Hypothalamus (tissue), 51 donors: ENCODE data around the gene ACY1.
"Not testable (repeated sequence)": the region's sequence is repeated elsewhere in the genome, so short reads cannot be mapped to it uniquely, and the experiment has no call there.

Experiments
- DNase-seq, 51 donors: peaks; one replicate each; lab custom pipeline; 2025; lab: John Stamatoyannopoulos, UW

The ACY1 gene

DNA sequence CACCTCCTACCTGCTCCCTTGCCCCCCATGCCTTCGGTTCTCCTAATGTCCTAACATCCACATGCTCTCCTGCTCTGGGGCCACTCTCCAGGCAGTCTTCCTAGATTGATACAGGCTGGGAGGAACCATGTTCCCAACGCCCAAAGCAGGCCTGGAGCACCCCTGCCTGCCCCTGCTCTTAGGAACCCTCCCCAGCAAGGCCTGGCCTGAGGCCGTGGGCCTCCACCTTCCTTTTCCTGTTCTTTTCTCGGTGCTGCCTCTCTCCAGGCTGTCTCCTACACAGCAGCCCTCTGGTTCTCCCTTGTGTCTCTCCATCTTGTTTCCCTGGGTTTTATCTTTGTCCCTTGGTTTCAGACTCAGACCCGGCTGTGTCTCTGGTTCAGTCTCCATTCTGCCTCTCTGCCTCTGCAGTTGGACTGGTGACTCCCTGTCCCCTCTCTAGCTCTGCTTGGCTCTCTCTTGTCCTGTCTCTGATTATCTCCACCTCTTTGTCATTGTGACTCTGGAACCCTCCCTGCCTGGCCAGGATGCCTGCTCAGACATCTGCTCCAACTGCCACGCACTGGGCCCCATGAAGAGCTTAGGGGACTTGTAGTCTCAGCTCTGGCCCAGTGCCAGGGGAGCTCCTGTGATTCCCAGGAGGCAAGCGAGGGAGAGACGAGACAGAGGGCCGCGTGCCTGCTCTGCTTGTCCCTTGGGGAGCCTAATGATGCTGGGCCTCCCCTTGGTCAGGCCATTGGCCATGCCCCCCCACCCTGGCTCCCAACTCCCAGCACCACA, 38.3 kb downstream of the ACY1 start:
- DNase-seq, result no peak

DNA sequence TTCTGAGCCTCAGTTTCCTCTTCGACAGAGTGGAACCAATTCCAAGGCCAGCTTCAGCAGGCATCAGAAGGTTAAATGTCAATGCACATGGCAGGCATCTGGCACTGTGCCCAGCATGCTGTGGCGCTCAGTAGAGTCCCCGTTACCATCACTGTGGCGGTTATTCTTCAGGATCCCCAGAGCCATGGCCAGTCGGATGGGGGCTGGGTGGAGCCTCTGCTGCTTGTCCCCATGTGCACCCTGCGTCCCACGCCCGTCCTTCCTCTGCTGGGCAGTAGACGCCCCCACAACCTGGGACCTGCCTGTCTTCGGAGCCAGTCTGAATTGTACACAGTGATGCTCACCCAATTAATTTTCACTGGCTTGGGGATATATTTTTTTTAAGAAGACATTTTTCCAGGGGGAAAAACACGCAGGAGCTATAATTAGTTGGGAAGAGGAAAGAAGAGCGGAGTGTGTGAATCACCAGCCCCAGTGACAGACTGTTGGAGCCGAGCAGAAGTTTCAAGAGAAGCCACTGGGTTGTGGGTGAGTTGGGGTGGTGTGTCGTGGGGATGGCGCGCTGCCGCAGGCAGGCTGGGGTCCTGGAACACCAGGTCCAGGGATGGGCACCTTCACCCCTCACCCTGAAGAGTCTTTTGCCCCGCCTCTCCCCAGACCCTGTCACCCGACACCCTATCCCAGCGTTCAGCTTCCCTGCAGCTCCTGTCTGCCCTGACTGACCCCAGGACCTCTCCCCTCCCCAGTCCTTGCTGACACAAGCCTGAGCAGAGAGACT, 39.2 kb downstream of the ACY1 start:
- DNase-seq, result peak in 1 of 51 donors; percentile 56

DNA sequence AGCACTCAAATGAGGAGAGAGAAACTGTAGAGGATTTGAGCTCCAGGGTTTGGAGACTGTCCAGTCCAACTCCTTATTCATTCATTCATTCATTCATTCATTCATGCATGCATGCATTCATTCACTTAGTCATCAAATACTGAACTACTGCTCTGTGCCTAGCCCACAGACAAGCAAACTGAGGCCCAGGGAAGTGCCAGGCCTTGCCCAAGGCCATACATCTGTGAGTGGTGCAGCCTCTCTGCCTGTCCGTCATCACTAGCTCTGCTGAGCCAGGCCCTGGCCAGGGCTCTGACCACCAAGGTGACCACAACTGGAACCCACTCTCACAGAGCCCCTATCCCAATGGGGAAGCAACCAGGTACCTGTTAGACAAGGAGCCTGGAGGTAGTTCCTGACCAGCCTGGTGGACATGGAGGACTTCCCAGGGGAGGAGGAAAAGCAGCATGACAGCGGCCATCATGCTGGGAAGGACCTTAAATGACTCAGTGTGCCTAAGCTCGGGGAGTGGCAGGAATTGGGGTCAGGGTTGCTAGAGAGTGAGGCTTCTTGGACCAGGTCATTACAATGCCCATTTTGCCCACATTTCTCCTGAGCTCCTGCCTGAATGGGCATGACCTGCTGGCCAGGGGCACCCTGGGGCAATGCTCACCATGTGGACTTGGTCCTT, 39.9 kb downstream of the ACY1 start:
- DNase-seq, result no peak

DNA sequence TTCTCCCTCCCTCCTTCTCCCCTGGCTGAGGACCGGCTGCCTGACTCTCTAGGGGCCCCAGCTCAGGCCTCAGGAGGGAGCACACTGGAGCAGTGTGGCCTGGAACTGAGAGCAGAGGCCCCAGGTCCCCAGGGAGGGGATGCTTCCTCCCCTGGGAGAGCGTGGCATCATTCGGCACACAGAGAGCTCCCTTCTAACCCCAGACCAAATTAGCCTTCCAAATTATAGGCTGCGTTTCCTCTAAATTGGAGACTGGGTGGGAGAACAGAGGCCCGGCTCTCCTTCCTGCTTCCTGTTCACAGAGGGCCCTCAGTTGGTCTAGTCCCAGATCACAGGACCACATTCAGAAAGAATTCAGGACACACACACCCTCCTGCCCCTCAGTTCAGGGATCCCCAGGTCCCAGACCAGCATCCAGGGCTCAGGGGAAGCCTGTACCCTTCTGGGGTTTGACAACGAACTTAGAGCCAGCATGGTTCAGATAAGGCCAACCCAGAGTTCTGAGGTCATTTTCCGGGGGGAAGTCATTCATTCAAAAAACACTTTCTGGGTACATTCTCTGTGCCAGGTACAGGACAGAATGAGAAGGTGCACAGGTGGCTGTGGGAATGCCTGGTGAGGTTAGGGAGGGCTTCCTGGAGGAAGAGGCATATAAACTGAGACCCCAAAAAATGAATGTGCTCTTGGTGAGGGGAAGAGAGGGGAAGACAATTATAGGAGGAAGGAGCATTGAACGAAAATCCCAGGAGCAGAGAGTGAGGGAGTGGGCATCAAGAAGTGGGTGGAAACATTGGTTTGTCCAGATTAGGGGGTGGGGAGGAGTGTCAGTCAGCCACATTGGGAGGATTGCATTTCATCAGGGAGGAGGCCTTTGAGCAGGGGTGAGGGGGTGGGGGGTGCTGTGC, 40.8 kb downstream of the ACY1 start:
- DNase-seq, result no peak

DNA sequence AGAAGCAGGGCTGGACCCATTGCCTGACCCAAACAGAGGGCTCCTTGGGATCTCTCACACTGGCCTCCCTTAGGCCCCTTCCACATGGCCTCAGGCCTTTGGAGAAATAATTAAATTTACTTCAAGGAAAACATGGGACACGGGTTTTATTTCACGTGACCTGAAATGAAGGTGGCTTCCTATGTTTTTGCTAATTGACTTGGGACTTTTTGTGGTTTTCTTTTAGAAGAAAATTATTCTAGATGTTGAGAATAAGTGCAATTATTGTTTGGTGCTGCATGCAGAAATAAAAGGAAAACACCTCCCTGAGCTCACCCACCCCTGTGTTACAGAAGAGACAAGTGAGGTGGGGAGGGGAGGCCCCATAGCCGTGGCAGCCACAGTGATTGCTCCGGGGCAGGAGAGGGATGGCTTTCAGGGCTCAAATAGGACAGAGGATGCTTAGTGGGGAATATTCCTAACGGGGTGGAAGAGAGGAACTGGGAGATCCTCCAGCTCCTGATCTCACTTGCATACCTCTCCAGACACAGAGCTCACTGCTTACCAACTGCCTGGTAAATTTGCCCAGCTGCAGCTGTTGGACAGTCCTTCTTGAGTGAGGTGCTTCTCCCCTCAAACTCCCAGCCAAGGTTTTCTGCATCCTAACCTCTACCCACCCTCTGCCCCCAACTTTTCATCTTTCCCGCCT, 41.6 kb downstream of the ACY1 start:
- DNase-seq, result no peak

DNA sequence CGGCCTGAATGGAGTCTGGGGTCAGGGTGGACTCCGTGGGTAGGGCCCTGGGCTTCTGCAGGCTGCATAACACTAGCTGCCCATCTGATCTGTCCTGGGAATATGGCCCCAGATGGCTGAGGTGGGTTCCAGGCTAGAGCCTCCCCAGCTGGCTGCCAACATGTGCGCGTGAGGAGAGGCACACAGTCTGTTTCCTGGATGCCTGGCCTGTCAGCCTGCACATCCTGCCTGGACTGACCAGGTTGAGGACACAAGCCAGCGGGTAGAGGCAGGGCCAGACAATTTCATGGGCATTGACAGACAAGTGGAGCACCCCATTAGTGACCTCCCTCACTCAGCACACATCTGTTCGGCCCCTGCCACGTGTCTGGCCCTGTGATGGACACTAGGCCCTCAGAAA, 42.1 kb downstream of the ACY1 start:
- no peak for DNase-seq

DNA sequence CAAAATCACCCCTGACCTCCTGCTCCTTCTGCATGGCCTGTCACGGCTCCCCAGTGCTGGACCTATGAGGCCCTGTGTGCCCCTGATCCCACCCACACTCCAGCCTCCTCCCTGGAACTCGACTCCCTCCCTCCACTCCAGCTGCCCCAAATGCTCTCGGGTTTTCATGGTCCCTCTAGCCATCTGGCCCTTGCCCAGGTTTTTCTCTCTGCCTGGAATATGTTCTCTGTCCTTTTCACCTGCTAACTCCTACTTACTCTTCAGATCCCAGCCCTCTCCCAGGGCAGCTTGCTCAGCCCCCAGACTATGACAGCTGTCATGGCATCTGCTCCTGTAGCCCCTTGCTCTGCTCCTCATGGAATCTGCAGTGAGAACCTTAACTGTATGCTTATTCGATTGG, 42.7 kb downstream of the ACY1 start:
- DNase-seq, result no peak

DNA sequence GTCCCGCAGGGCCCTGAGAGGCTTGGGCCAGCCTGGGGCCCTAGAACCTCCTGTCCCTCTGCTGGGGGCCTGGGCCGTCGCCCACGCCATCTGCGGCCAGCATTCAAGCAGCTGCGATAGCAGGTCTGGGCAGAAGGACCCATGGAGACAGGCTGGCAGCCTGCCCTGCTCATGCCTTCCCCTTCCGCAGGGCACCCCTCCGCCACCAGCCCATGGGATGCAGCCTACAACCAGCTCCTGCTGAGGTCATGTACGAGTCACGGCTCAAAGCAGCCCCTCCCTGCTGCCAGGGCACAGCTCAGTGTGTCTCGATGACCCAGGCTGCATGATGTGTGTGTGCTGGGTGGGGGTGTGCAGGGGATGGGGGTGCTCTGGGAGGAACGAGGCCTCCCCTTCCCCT, 45.2 kb downstream of the ACY1 start:
- DNase-seq, result peak in 38 of 51 donors; percentile 28 to 88 (median 64)

DNA sequence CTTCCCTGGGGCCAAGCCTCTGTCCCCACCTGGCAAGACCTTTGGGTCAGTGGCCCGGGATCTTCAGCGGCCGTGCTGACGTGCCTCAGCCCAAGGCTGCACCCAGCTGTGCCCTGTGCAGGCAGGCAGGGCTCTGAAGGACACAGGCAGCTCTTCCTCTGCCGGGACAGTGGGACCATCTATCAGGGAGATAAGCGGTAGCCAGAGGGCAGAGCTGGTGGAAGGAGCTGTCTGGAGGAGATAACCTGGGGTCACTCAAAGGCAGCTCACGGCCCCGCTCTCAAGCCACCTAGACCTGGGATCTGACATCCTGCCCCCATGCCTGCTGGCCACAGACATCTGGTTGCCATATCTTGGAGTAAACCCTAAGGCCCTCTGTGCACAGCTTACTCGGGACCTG, 45.7 kb downstream of the ACY1 start:
- no peak for DNase-seq

DNA sequence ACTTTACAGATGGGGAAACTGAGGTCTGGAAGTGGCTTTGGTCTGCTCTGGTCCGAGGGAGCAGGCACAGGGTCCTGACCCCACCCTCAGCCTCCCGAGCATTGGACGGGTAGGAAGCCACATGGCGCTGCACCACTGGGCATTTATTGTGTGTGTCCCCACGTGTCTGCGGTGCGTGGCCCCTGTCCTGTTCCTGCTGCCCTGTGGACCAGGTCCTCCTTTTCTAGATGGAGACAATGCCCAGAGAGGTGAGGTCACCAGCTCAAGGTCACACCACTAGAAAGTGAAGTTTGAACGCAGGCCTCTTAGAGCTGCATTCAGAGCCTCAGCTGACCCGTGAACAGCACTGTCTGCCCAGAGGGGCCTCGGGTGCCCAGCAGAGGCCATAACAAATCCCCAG, 46.2 kb downstream of the ACY1 start:
- no peak for DNase-seq

DNA sequence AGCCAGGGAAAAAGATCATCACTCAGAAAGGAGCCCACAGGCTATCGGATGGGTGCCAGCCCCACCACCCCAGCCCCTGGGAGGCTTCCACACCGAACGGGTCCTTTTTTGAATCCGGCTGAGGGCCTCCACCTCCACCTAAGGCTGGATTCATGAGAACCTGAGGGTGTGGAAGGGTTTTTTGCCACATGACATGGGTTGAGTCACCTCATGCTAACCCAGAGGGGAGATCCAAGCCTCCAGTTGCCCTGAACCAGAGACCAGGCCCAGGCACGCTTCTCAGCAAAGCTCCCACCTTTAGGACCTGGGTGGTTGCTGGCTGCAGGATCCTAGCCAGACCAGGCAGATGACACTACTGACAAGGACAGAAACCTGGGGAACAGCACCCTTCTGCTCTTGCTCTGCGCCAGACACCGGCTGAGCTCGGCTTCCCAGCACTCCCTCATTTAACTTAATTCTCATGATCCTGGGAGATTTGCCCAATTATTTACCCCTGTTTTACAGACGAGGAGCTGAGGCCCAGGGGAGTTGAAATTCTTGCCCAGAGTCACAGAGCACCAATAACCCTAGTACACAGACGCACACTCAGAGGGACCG, 47.5 kb downstream of the ACY1 start:
- no peak for DNase-seq

DNA sequence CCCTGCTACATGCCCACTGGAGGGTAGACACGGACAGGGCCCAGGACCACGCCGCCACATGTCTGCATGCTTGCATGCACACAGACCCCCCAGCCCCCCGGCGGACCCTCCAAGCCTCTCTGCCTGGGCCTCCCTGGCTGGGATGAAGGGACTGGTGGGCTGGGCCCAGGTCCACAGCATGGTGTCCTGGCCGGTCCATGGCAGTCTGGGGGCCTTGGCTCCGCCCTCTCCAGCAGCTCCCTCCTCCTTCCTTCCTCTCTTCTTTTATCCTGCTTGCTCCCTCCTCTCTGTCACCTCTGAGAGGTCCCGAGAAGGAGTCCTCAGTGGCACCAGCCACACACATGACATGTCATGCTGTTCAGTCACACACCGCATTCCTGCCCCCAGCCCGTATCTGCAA, 48.6 kb downstream of the ACY1 start:
- no peak for DNase-seq

DNA sequence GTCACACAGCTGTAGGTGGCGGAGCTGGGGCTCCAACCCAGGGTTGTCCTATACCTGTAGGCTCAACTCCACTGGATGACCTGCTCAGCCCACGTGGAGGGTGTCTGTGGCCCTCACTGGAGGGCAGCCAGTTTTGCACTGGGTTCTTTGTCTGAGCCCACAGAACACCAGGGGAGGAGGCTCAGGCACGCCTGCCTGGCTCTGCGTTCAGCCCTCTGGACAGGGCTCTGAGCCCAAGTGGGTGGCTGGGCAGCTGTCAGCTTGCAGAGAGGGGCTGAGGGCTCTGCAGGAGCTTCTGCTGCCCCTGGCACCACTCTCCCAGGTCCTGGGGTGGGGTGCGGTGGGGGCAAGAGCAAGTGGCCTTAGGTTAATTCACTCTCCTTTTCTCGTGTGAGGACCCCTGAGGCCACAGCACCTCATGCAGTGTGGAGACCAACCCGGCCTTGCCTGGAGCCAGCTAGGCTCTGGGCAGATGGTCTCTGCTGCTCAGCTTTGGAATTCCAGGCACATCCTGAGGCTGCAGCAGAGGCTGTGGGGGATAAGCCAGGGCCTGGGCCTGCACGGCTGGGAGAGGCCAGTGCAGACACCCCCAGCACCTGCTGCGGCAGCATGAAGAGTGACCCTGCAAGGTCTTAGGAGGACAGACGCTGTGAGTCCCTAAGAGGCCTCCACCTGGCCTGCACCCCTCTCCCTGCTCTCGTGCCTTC, 49.5 kb downstream of the ACY1 start:
- DNase-seq, result peak in 26 of 51 donors; percentile 25 to 75 (median 54)

DNA sequence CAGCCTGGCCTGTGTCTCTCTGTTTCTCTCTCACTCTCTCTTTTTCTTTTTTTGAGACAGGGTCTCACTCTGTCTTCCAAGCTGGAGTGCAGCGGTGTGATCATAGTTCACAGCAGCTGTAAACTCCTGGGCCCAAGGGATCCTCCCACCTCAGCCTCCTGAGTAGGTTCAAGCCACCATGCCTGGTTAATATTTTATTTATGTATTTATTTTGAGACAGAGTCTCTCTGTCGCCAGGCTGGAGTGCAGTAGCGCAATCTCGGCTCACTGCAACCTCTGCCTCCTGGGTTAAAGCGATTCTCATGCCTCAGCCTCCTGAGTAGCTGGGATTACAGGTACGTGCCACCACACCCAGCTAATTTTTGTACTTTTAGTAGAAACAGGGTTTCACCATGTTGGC, 50.4 kb downstream of the ACY1 start:
- not testable (repeated sequence) for DNase-seq

DNA sequence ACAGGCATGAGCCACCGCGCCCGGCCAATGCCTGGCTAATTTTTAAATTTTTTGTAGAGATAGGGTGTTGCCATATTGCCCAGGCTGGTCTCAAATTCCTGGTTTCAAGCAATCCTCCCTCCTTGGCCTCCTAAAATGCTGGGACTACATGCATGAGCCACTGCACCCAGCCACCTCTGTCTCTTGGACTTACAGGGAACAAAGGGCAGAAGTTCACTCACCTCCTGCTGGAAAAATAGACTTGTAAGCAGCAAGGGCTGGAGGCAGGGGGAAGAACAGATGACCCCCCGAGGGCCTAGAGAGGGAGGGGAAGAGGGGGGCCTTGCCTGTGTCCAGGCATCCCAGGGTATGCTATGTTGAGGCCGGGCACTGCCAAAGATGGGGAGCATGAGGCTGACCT, 50.9 kb downstream of the ACY1 start:
- DNase-seq, result no peak

DNA sequence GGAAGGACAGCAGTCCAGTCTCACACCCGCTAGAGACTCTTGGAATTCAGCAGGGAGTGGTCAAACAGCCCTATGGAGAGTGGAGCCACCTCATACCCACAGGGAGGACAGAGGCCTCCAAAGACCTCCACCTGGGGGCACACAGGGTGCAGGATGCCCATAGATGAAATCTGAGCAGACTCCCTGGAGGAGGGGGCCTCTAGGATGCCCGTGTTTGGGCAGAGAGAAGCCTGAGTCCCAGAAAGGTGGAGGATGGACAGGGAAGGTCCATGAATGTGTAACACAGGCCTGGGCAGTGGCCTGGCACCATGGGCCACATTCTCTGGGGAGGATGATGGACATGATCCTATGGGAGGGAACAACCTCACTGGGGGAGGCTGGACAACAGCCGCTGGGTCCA, 51.3 kb downstream of the ACY1 start:
- DNase-seq, result no peak

DNA sequence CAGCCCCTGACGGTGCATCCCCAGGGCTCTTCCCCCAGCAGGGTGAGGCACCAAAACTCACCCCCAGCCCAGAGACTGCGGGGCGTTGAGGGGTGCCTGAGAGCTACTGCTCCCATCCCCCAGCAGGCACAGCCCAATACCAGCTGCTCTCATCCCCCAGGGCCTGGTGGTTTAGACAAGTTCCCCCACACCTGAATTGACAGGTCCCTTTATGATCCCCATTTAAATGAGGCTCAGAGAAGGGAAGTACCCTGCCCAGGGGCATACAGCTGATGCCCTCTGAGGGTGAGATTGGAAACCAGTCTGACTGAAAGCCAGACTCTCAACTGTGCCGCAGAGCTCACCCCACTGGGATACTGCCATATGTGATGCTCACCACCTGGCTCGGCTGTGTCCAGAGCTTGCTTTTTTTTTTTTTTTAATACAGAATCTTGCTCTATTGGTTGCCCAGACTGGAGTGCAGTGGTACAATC, 52.9 kb downstream of the ACY1 start:
- no peak for DNase-seq

DNA sequence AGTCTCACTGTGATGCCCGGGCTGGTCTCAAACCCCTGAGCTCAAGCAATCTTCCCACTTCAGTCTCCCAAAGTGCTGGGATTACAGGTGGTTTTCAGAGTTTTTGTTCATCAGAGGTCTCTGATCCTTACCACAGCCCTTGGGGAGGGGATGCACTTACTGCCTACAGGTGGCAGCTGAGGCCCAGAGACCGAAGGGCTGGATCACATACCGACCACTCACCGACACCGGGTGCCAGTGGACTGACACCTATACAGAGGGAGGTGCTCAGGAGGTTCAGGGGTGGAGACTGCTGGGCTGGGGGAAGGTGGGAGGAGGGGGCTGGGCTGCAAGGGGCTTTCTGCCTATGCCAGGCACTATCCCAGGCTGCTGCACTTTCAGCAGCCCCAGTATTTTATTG, 53.5 kb downstream of the ACY1 start:
- DNase-seq, result no peak

DNA sequence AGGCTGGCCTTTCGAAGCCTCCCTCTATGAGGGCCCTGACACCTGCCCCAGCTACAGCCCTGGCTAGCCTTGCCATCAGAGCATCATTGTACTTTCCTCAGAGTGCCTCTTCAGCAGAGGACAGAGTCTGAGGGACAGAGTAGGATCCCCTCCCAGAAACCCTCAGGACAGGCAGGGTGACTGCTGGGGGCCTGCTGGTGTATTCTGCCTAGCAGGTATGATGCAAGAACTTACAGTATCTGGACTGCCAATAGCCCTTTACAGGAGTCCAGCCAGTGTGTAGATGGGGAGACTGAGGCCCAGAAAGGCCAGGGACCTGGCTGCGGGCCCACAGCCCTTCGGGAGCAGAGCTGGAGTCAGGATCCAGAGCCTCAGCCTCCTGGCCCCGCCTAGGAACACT, 54.0 kb downstream of the ACY1 start:
- peak in 1 of 51 donors; percentile 15 for DNase-seq
